ENCODE data around the gene CLDN11. TPM values are rescaled to one million over a fixed set of nuclear protein-coding genes. Genes with fewer than 3 reads are reported as not detected.

The CLDN11 gene
- 0.09 to 0.27 TPM (median 0.17 TPM) in 5 replicates for total RNA-seq (2022; extraction: Qiagen RNA extraction)

DNA sequence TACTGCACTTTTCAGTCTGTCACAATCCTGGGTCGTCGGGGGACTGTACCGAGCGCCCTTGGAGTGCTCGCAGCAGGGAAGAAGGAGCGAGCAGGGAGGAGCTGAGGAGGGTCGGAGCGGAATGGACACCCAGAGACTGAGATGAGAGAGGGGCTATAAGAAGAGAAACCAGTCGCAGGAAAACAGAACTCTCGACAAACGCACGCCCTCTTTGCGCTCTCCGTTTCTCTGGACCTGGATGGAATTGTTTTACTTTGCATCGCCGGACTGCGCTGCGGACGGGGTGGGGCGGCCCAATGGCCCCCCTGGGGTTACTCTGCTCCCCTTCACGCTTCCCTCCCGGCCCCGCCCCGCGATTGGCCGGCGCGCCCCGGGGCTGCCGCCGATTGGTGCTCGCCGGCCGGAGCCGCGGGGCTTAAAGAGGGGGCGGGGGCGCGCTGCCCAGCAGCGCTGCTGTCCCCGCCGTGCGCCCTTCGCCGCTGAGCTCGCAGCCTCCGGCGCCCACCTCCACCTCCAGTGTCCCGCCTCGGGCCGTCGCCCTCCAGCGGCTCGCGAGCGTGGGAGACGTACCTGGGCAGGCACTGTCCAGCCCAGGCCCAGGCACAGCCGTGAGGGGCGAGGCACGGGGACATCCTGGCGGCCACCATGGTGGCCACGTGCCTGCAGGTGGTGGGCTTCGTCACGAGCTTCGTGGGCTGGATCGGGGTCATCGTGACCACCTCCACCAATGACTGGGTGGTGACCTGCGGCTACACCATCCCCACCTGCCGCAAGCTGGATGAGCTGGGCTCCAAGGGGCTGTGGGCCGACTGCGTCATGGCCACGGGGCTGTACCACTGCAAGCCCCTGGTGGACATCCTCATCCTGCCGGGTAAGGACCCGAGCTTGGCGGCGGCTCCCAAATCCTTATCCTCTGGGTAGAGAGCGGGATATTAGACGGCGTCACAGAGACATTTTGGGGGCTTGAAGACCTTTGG lies at the start of gene CLDN11:
CLDN11 (plus strand) TSS at position 447 of the 977 bp plus-strand sequence; CDS start at position 646, 199 bp downstream.

Other genes starting within 250 kb of the CLDN11 start
- 10.1 to 23.5 TPM (median 19.4 TPM) in 5 replicates for gene PHC3, start 237.1 kb upstream of the CLDN11 start, total RNA-seq (2022; extraction: Qiagen RNA extraction)
- gene PRKCI, start 196.4 kb upstream of the CLDN11 start, total RNA-seq (2022; extraction: Qiagen RNA extraction), result 15.0 to 19.4 TPM (median 17.2 TPM) in 5 replicates
- gene SKIL, start 61.2 kb upstream of the CLDN11 start, total RNA-seq (2022; extraction: Qiagen RNA extraction), result 23.5 to 40.8 TPM (median 35.1 TPM) in 5 replicates
- gene SLC7A14, start 167.2 kb downstream of the CLDN11 start, total RNA-seq (2022; extraction: Qiagen RNA extraction), result not detected in 5 replicates